Measurements from ENCODE around the gene CEP170B.

Gene CEP170B

GRCh38 chr14:104852280-104852663 lies 12.8 kb upstream of the CEP170B start:
- peak; percentile 13; the same call in 1 of the 3 replicates for ATAC-seq
- TF ChIP-seq CSDC2 (CRISPR knock-in tag; IDR thresholded peaks at IDR 0.05) (no peak), GLIS3 (CRISPR knock-in tag; IDR thresholded peaks at IDR 0.05) (no peak), TOX (CRISPR knock-in tag; IDR thresholded peaks at IDR 0.05; ENCODE audit: borderline replicate concordance) (no peak), ARNTL (CRISPR knock-in tag; IDR thresholded peaks at IDR 0.05; ENCODE audit: borderline replicate concordance, low read depth) (no peak), OSR1 (CRISPR knock-in tag; IDR thresholded peaks at IDR 0.05) (no peak), TCF4 (CRISPR knock-in tag; IDR thresholded peaks at IDR 0.05; ENCODE audit: borderline replicate concordance) (no peak), PATZ1 (CRISPR knock-in tag; IDR thresholded peaks at IDR 0.05; ENCODE audit: borderline replicate concordance) (no peak), CSRNP3 (CRISPR knock-in tag; IDR thresholded peaks at IDR 0.05) (no peak), ZNF8 (CRISPR knock-in tag; IDR thresholded peaks at IDR 0.05) (no peak)

GRCh38 chr14:104855532-104856090 lies 9.5 kb upstream of the CEP170B start:
- TF ChIP-seq ESRRG (CRISPR knock-in tag; IDR thresholded peaks at IDR 0.05) (no peak), CREB5 (CRISPR knock-in tag; IDR thresholded peaks at IDR 0.05; ENCODE audit: low read depth) (no peak), CSRNP3 (CRISPR knock-in tag; IDR thresholded peaks at IDR 0.05) (no peak), BACH2 (CRISPR knock-in tag; IDR thresholded peaks at IDR 0.05; ENCODE audit: borderline replicate concordance) (no peak), SNAI2 (CRISPR knock-in tag; IDR thresholded peaks at IDR 0.05) (no peak), ZC3H10 (CRISPR knock-in tag; IDR thresholded peaks at IDR 0.05) (no peak), ZNF565 (CRISPR knock-in tag; conservative IDR thresholded peaks at IDR 0.05; ENCODE audit: low read depth) (no peak), ISL1 (CRISPR knock-in tag; IDR thresholded peaks at IDR 0.05) (no peak), ZFP30 (CRISPR knock-in tag; IDR thresholded peaks at IDR 0.05) (no peak), PPARA (CRISPR knock-in tag; IDR thresholded peaks at IDR 0.05; ENCODE audit: borderline replicate concordance) (no peak), POU6F1 (CRISPR knock-in tag; IDR thresholded peaks at IDR 0.05; ENCODE audit: borderline replicate concordance, low read depth) (no peak), ZNF70 (CRISPR knock-in tag; IDR thresholded peaks at IDR 0.05) (no peak), ZNF8 (CRISPR knock-in tag; IDR thresholded peaks at IDR 0.05) (no peak), PATZ1 (CRISPR knock-in tag; IDR thresholded peaks at IDR 0.05; ENCODE audit: borderline replicate concordance) (no peak), CSDC2 (CRISPR knock-in tag; IDR thresholded peaks at IDR 0.05) (no peak), OSR1 (CRISPR knock-in tag; IDR thresholded peaks at IDR 0.05) (no peak), RARB (CRISPR knock-in tag; IDR thresholded peaks at IDR 0.05) (no peak)
- ATAC-seq, result no peak; the same call in 2 of the 3 replicates

All from SK-N-SH treated with all-trans-retinoic acid at 6 μM for 48 hours (cell line).